RWPE1 (cell line): Measurements from ENCODE around the gene ZRANB2.

Source experiments
- CTCF ChIA-PET: fragments of 350-600 bp; sonication (Branson Sonifier 250); formaldehyde crosslinking; extraction: SDS; loops from one replicate; lab custom pipeline; 2021; lab: Yijun Ruan, JAX
- POLR2A ChIA-PET: fragments of 400-600 bp; formaldehyde crosslinking; extraction: SDS; loops from one replicate; lab custom pipeline; 2020; ENCODE audit warnings: antibody characterized with exemption; ENCODE audit not compliant: low non-redundant PET; lab: Yijun Ruan, JAX
- DNase-seq: peaks from one replicate; pipeline ENCODE4 v3.0.0; 2012; ENCODE audit warnings: low spot score
- H3K27ac ChIP-seq: fragments of 450-650 bp; 2 replicates; pipeline ENCODE4 v1.5.1; 2017
- CTCF ChIP-seq: fragments of 450-650 bp; conservative IDR thresholded peaks from 2 replicates; pipeline ENCODE4 v1.5.1; 2017; ENCODE audit warnings: low read depth, mild to moderate bottlenecking

ZRANB2 gene

GRCh38 chr1:71037066-71037465, 43.8 kb downstream of the ZRANB2 start:
- H3K27ac ChIP-seq: no peak overlapping the region
- ChIA-PET CTCF (no interaction called here), POLR2A (no interaction called here)
- DNase-seq: no peak
- TF ChIP-seq CTCF: no peak

- POLR2A ChIA-PET: no interaction called here
- TF ChIP-seq CTCF: no peak
- no peak for DNase-seq
- H3K27ac ChIP-seq: no peak overlapping the region
- CTCF ChIA-PET: interaction anchor here (0.5 to 0.6 kb wide), 2 partner anchors 54 to 376 kb away, joined by 3 to 5 read pairs; no protein-coding TSS in a partner anchor
Measured at GRCh38 chr1:71033136-71033535, 47.7 kb downstream of the ZRANB2 start.

GRCh38 chr1:71031426-71031825, 49.4 kb downstream of the ZRANB2 start:
- ChIA-PET POLR2A (no interaction called here), CTCF (no interaction called here)
- H3K27ac ChIP-seq: no peak overlapping the region
- no peak for DNase-seq
- no peak for TF ChIP-seq CTCF

GRCh38 chr1:71030026-71030425, 50.8 kb downstream of the ZRANB2 start:
- DNase-seq: no peak
- ChIA-PET CTCF (interaction anchor here (1.0 kb wide), 1 partner anchor 10 kb away, joined by 4 read pairs; no protein-coding TSS in a partner anchor), POLR2A (no interaction called here)
- no peak overlapping the region for H3K27ac ChIP-seq
- no peak for TF ChIP-seq CTCF

GRCh38 chr1:71028981-71029380, 51.9 kb downstream of the ZRANB2 start:
- POLR2A ChIA-PET: no interaction called here
- H3K27ac ChIP-seq: no peak overlapping the region

GRCh38 chr1:71027991-71028390, 52.8 kb downstream of the ZRANB2 start:
- no peak overlapping the region for H3K27ac ChIP-seq
- DNase-seq: no peak
- no peak for TF ChIP-seq CTCF
- CTCF ChIA-PET: no interaction called here
- POLR2A ChIA-PET: no interaction called here

More at GRCh38 chr1:71028981-71029380, 51.9 kb downstream of the ZRANB2 start:
- CTCF ChIA-PET: no interaction called here
- DNase-seq: no peak
- no peak for TF ChIP-seq CTCF
